MCF 10A (cell line): Measurements from ENCODE around the gene LRRC2. TPM values are rescaled to one million over a fixed set of nuclear protein-coding genes. Genes with fewer than 3 reads are reported as not detected.

Experiments
- BruUV-seq: library from RNA; stranded (reverse); fragments of 400-500 nt; replicated peaks from 2 replicates; lab custom pipeline; 2021; lab: Mats Ljungman, UMichigan
- CTCF ChIA-PET: fragments of 300-600 bp; sonication (Branson Sonifier 250); formaldehyde crosslinking; extraction: SDS; loops from one replicate; lab custom pipeline; 2021; ENCODE audit warnings: antibody characterized with exemption, inconsistent platforms; lab: Yijun Ruan, JAX
- POLR2A ChIA-PET: fragments of 300-600, 350-650 bp; sonication (Branson Sonifier 250); formaldehyde crosslinking; extraction: SDS; loops from one replicate; lab custom pipeline; 2020; ENCODE audit warnings: antibody characterized with exemption, inconsistent platforms; lab: Yijun Ruan, JAX
- DNase-seq: peaks from one replicate; pipeline ENCODE4 v3.0.0-alpha.2; 2018; ENCODE audit not compliant: unreplicated experiment
- H3K27ac Mint-ChIP-seq: one replicate; pipeline ENCODE4 v1.8.0; 2022; ENCODE audit warnings: mild to moderate bottlenecking, low read depth, mixed read lengths; ENCODE audit not compliant: unreplicated experiment
- H3K27me3 Mint-ChIP-seq: one replicate; pipeline ENCODE4 v1.8.0; 2022; ENCODE audit warnings: mixed read lengths; ENCODE audit not compliant: insufficient read depth, unreplicated experiment
- H3K36me3 Mint-ChIP-seq: one replicate; pipeline ENCODE4 v1.8.0; 2022; ENCODE audit warnings: mild to moderate bottlenecking, moderate library complexity, mixed read lengths; ENCODE audit not compliant: insufficient read depth, unreplicated experiment
- H3K4me1 Mint-ChIP-seq: one replicate; pipeline ENCODE4 v1.8.0; 2022; ENCODE audit warnings: mixed read lengths; ENCODE audit not compliant: insufficient read depth, unreplicated experiment
- H3K4me3 Mint-ChIP-seq: one replicate; pipeline ENCODE4 v1.8.0; 2022; ENCODE audit warnings: mild to moderate bottlenecking, moderate library complexity, mixed read lengths; ENCODE audit not compliant: unreplicated experiment
- H3K9me3 Mint-ChIP-seq: one replicate; pipeline ENCODE4 v1.8.0; 2022; ENCODE audit warnings: mixed read lengths; ENCODE audit not compliant: unreplicated experiment
- intact Hi-C: fragments of 100-400 bp; cut with micrococcal nuclease; formaldehyde crosslinking; loops from 2 replicates; pipeline ENCODE4 v1.14.1; 2022
- total RNA-seq: library from RNA; stranded (reverse); gene quantifications from 2 replicates; pipeline ENCODE4 v1.2.3, GENCODE V29; 2022
- TF ChIP-seq, protein P1 (sequence below): fragments of 200-600 bp; IDR thresholded peaks from one replicate; pipeline ENCODE4 v1.8.0; 2022; ENCODE audit warnings: antibody characterized with exemption, mild to moderate bottlenecking; ENCODE audit not compliant: unreplicated experiment

The LRRC2 gene
- total RNA-seq, 1 experiment from 2014 or later: not detected

DNA sequence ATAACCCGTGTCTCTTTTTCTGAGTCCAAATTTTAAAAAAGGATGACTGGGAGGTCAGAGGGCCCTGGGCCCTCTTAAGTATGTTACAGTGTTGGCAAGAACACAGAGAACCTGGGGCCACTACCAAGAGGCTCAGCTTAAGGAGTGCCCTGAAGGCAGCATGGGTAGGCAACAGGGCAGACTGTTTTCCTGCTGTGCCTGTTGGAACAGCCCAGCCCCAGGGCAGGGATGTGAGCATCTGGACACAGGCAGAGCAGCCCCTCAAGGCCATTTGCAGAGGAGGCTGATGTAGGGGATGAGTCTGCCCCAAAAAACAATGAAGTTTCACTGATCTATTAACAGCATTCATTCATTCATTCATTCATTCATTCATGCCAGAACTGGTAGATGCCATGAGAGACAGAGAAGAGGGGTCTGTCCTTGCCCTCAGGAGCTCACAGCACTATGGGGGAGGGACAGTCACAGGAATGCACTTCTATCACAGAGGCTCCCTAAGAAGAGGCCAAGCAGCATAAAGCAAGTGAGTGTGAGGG, 99.2 kb downstream of the LRRC2 start:
- POLR2A ChIA-PET: no interaction called here
- Mint-ChIP-seq H3K4me3 (no peak overlapping the region), H3K36me3 (no peaks in the 10 kb centered on the region), H3K27ac (no peak overlapping the region), H3K9me3 (no peaks in the 10 kb centered on the region), H3K4me1 (peaks cover 8% of the 10 kb centered on the region), H3K27me3 (peaks cover 53% of the 10 kb centered on the region)
- BruUV-seq: no TSS peak
- intact Hi-C loops: no loop called here
- TF ChIP-seq, protein P1, sequence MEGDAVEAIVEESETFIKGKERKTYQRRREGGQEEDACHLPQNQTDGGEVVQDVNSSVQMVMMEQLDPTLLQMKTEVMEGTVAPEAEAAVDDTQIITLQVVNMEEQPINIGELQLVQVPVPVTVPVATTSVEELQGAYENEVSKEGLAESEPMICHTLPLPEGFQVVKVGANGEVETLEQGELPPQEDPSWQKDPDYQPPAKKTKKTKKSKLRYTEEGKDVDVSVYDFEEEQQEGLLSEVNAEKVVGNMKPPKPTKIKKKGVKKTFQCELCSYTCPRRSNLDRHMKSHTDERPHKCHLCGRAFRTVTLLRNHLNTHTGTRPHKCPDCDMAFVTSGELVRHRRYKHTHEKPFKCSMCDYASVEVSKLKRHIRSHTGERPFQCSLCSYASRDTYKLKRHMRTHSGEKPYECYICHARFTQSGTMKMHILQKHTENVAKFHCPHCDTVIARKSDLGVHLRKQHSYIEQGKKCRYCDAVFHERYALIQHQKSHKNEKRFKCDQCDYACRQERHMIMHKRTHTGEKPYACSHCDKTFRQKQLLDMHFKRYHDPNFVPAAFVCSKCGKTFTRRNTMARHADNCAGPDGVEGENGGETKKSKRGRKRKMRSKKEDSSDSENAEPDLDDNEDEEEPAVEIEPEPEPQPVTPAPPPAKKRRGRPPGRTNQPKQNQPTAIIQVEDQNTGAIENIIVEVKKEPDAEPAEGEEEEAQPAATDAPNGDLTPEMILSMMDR: no peak
- DNase-seq: no peak
- CTCF ChIA-PET: interaction anchor here (0.7 kb wide), 1 partner anchor 796 kb away, joined by 3 read pairs; no protein-coding TSS in a partner anchor

DNA sequence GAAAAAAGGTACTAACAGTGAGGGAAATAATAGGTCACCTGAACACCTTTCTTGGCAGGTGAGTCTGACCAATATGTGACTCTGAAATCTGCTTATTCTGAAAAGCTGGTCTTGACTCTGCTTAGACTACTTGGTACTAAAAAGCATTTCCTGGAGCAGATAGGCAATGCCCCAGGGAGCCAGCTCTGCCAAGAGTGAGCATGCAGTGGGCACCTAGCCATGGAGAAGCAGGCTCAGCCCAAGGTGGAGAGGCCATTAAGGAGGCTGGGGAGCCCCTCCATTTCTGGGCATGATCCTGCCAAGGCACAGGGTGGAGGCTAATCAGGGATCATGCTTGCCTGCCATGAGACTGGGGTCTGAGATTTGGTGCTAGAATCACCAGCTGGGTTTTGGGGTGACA, 99.8 kb downstream of the LRRC2 start:
- Mint-ChIP-seq H3K27me3 (peaks cover 54% of the 10 kb centered on the region), H3K4me3 (no peak overlapping the region), H3K36me3 (no peaks in the 10 kb centered on the region), H3K4me1 (peaks cover 8% of the 10 kb centered on the region), H3K9me3 (no peaks in the 10 kb centered on the region), H3K27ac (no peak overlapping the region)
- ChIA-PET CTCF (no interaction called here), POLR2A (no interaction called here)
- TF ChIP-seq, protein P1: no peak
- intact Hi-C loops: no loop called here
- BruUV-seq: no TSS peak
- no peak for DNase-seq

Other genes starting within 250 kb of the LRRC2 start
- gene CCR2, start 212.2 kb downstream of the LRRC2 start, total RNA-seq: not detected in 2 replicates
- gene CCR5, start 195.4 kb downstream of the LRRC2 start, total RNA-seq: not detected in 2 replicates
- gene CCRL2, start 159.0 kb downstream of the LRRC2 start, total RNA-seq: not detected in 2 replicates
- gene LTF, start 101.4 kb downstream of the LRRC2 start, total RNA-seq: not detected in 2 replicates
- gene RTP3, start 68.3 kb downstream of the LRRC2 start, total RNA-seq: not detected in 2 replicates
- gene FAM240A, start 46.2 kb upstream of the LRRC2 start, total RNA-seq: not detected in 2 replicates
- 93.6 and 95.5 TPM in 2 replicates for gene ALS2CL, start 127.4 kb upstream of the LRRC2 start, total RNA-seq
- gene TMIE, start 135.1 kb upstream of the LRRC2 start, total RNA-seq: 0.26 and 1.0 TPM in 2 replicates
- not detected in 2 replicates for gene PRSS50, start 151.6 kb upstream of the LRRC2 start, total RNA-seq